ENCODE results near the gene PPTC7.
"Not testable (repeated sequence)": the region's sequence is repeated elsewhere in the genome, so short reads cannot be mapped to it uniquely, and the experiment has no call there.

Gene PPTC7

DNA sequence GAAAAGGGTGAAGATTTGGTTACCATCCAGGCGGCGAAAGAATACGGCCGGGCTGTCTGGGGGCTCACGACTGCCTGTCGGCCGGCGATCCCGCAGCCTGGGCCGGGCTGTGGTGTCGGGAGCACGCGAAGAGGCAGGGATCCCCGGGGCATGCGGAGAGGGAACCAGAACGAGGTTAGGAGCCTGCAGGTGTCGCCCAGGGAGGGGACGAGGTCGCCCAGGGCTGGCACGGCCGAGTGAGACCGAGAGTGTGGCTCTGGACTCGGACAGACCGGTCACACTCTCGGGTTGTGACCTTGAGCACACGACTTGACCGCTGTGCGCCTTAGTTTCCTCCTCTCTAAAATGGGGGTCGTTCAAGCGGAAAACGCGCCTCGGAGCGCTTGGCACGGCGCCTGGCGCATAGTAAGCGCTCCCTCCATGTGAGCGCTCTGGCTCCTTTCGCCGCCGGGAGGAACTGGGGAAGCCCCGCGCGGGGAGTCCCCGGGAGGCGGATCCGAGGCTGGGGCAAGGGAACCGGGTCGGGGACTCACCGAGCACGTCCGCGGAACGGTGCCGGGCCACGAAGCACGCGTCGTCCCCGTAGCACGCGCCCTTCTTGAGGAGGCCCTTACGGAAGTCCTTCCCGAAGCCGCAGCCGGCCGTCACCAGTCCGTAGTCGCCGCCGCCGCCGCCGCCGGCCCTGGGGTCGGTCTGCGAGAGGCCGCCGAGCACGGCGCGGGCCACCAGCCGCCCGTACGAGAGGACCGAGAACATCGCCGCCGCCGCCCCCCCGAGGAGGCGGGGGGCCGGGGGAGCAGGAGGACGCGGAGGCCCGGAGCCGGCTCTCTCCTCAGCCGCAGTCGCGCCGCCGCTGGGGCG is 612 bp downstream of the PPTC7 start:
- no peak for DNase-seq

DNA sequence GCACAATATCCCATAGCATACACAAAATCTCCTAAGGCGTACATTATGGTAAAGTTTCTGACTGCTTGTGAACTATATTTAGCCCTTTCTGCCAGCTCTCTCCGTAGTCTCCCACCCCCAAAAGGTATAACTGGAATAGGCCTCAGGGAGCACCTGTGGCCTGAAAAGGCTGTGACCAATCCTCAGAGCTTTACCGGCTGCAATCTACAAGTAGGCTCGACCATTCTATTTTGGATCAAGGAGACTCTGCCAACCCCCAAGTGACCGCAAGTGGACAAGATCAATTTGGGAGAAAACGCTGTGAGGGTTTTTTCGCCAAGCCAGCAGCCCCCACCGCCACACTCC is 1.2 kb downstream of the PPTC7 start:
- DNase-seq: no peak

DNA sequence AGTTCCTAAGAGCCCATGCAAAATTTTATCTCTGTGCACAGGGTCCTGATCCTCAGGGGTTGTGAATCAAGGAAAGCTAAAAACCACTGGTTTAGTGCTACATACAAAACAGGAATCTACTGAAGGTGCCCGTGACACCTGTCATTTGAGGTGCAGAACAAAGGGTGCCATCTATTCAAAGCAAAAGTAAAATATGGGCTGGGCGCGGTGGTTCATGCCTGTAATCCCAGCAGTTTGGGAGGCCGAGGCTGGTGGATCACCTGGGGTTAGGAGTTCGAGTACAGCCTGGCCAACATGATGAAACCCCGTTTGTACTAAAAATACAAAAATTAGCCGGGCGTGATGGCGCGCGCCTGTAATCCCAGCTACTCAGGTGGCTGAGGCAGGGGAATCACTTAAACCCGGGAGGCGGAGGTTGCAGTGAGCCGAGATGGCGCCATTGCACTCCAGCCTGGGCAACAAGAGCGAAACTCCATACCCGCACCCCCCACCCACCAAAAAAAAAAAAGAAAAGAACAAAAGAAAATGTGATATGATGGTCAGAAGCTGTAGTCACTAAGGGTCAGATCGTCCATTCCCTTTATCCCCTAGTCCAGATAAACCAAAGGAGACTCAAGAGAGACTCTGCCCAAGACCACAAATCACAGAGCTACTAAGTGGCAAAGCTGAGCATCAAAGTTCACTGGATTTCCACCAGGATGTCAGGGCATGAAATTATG is 3.4 kb downstream of the PPTC7 start:
- no peak for DNase-seq

DNA sequence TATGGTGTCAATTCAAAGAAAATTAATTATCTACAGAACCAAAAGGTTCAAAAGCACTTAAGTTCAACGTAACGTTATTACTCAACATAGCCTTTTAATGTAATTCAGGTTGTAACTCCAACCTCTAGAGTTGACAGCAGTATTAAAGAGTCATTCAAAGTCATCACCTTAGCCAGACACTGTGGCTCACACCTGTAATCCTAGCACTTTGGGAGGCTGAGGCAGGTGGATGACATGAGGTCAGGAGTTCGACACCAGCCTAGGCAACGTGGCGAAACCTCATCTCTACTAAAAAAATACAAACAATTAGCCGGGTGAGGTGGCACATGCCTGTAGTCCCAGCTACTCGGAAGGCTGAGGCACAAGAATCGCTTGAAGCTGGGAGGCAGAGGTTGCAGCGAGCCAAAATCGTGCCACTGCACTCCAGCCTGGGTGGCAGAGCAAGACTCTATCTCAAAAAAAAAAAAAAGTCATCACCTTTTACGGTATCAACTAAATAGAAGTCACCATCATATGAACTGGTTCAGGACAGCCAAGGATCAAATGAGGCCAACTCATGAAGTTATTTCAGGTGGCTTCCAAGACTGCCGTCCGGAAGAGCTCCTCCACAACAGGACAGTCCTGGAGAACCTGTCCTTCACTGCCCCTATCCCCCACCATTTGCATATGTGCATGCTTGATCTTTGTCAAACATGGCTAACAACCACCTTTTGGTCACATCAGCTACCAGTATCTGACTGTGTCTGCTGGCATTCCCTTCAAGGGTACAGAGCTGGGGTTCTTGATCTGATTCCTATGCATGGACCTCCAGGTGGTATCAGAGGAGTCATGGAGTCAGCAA is 4.2 kb downstream of the PPTC7 start:
- no peak for DNase-seq

DNA sequence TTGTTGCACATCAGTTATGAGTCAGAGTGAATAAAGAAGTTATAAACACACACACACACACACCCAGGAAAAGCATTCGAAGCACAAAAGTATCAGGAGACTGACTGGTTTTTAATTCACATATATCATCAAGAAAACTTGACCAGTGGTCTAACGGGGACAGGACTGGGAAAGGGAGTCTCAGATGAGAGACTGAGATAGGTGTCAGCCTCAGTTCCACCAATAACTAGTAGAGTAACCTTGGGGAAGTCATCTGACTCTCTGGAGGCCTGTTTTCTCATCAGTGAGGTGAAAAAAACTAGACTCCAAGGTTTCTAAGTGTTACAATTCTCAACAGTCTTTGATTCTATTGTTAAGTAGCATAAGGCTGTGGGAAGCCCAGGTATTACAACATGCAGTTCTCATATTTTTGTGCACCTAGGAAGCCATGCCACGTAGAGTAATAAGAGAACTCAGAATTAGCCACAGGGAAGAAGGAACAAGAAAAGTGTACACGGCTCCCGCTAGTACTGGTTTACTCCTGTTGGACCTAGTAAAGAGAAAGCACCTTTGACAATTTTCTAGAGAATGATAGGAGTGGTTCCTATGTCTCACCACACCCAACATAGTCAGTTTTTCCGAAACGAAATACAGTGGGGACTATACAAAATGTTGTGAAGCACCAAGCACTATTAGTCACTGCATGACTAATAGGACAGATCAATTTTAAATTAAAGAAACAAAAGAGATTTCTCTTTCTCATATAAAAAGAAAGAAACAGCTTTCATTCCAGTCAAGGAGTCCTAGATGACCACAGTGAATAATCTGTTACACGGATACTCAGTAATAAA is 5.0 kb downstream of the PPTC7 start:
- no peak for DNase-seq

DNA sequence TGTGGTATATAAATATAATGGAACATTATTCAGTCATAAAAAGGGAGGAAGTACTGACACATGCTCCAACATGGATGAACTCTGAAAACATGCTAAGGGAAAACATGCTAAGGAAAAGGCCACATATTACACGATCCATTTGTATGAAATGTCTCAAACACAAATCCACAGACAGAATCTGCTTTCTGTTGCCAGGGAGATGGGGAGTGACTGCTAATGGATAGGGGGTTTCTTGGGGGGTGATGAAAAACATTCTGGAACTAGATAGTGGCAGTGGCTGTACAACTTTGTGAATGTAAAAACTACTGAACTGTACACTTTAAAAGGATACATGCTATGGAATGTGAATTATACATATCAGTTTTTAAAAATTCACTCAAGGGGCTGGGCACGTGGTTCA is 6.6 kb downstream of the PPTC7 start:
- no peak for DNase-seq

DNA sequence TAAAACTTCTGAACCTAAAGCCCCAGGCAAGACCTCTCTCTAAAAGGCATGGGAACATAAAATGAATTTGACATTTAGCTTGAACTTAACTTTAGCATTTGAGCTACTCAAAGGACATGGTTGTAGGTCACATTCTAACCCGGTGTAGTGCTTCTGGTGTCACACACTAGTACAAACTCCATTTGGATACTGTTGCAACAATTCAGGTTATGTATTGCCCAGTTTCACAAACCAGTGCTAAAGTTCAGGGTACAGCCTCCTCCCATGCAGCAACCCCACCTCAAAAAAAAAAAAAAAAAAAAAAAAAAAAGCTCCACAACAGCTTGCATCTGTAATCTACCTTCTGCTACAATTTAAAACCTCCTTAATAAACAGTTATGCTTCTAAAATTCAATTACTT is 7.8 kb downstream of the PPTC7 start:
- no peak for DNase-seq

DNA sequence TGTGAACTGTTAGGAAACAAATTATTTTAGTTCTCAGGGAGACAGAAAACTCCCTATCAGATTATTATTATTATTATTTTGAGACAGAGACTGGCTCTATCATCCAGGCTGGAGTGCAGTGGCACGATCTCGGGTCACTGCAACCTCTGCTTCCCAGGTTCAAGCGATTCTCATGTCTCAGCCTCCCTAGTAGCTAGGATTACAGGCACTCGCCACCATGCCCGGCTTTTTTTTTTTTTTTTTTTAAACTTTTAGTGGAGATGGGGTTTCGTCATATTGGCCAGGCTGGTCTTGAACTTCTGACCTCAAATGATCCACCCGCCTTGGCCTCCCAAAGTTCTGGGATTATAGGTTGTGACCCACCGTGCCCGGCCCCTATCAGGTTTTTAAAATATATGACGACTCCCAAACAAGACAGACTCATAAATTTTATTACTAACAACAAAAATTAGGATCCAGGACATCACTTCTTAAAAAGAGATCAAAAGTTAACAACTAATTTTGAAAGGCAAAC is 8.3 kb downstream of the PPTC7 start:
- DNase-seq: not testable (repeated sequence)

DNA sequence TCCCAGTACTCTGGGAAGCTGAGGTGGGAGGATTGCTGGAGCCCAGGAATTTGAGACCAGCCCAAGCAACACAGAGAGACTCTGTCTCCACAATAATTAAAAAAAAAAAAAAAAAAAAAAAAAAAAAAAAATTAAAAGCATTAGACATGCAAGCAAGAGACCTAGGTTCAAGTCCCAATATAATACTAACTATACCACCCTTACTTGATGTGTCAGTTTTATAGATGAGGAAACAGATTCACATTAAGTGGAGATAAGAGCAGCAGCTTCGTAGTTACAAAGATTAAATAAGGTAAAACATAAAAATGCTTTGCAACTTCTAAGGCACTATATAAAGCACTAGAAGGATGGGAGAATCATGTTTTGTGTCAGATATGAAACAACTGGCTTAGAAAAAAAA is 9.1 kb downstream of the PPTC7 start:
- no peak for DNase-seq

DNA sequence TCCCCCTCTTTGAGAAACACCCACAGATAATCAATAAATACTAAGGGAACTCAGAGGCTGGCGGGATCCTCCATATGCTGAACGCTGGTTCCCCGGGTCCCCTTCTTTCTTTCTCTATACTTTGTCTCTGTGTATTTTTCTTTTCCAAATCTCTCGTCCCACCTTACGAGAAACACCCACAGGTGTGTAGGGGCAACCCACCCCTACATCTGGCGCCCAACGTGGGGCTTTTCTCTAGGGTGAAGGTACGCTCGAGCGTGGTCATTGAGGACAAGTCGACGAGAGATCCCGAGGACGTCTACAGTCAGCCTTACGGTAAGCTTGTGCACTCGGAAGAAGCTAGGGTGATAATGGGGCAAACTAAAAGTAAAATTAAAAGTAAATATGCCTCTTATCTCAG is 12.3 kb downstream of the PPTC7 start:
- DNase-seq: not testable (repeated sequence)

DNA sequence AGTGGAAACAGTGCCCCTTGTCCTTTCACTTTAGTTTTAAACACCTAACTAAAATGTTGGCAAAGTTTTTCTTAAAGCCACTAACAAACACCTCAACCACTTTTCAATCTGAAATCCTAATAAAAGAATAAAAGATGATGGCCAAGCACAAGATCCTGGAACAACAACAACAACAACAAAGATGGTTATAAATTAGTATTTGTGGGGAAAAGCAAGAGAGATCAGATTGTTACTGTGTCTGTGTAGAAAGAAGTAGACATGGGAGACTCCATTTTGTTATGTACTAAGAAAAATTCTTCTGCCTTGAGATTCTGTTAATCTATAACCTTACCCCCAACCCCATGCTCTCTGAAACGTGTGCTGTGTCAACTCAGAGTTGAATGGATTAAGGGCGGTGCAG is 13.3 kb downstream of the PPTC7 start:
- DNase-seq: not testable (repeated sequence)

DNA sequence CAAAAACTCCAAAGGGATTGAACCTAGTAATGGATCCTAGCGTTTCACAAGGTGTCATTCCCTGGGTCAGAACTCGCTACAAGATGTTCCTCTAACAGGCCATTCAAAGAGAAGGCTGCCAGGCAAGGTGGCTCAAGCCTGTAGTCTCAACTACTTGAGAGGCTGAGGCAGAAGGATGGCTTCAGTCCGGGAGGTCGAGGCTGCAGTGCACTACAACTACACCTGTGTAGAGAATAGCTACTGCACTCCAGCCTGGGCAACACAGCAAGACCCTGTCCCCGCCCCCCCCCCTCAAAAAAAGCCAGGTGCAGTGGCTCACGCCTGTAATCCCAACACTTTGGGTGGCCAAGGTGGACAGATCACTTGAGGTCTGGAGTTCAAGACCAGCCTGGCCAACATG is 14.4 kb downstream of the PPTC7 start:
- no peak for DNase-seq

DNA sequence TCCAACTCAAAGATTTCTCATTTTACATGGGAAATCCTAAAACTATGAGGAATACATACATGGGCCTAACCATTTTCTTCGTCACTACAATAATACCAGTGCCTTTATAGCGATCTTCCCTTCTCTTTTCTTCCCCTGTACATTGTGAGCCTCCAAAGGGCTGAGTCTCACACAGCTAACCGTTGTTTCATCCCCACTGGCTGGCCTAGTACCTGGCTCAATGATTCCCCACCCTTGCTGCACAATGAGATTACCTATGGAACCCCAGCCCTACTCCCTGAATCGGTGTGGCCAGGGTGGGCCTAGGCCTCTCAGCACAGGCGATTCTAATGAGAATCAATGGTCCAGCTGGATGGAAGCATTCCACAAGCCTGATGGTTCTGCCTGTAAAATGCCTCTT is 16.1 kb downstream of the PPTC7 start:
- DNase-seq: no peak

DNA sequence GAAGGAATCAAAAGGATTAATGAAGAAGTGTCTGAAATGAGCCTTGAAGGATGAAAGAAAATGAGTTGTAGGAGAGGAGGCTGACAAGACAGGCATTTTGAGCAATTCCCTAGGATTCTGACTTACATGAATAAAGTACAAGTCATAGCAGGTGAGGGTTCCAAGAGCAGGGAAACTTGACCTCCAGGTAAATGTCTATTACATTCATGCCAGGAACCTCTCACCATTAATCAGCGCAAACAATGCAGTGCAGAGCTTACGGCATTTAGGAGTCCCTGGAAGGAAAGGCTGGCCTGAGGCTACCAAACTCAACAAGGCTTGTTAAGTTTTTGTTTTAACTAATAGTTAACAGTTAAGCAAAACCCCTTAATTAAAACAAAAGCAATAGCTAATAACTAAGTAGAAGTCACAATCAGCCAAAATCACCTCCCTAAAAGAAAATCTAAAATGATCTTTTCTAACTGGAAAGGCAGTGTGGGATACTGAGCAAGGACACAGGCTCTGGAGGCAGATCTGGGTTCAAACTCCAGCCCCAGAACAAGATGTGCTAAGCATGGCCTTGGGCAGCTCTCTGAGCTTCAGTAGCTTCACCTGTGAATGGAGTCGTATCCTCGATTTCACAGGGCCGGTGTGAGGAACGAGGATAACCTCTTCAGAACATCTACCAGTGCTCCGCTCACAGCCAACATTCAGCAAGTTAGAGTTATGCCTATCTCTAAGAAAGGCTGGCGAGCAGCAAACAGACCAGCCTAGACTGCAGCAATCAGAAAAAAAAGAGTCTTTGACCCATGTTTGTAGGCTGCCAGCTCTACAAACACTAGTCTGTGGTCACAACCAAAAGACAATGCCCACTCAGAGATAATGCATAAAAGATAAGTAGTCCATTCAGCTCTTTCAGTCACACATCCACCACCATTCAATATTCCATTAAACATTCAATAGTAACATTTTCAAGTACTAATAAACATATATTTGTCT is 16.9 kb downstream of the PPTC7 start:
- DNase-seq: no peak

DNA sequence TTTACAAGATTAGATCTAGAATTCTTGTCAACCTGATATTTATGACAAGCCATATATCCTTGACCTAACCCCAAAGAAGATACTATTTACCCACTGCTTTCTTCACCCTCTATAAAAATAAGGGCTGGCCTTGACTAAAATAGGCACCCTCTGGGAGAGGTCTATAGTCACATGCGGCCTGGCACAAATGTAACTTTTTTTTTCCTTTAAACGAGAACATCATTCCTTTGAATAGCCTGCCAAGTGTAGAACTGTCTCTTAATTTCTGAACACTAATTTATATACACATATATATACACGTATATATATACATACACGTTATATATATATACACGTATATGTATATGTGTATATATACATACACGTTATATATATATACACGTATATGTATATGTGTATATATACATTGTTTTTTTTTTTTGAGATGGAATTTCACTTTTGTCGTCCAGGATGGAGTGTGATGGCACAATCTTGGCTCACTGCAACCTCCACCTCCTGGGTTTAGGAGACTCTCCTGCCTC is 18.6 kb downstream of the PPTC7 start:
- no peak for DNase-seq

DNA sequence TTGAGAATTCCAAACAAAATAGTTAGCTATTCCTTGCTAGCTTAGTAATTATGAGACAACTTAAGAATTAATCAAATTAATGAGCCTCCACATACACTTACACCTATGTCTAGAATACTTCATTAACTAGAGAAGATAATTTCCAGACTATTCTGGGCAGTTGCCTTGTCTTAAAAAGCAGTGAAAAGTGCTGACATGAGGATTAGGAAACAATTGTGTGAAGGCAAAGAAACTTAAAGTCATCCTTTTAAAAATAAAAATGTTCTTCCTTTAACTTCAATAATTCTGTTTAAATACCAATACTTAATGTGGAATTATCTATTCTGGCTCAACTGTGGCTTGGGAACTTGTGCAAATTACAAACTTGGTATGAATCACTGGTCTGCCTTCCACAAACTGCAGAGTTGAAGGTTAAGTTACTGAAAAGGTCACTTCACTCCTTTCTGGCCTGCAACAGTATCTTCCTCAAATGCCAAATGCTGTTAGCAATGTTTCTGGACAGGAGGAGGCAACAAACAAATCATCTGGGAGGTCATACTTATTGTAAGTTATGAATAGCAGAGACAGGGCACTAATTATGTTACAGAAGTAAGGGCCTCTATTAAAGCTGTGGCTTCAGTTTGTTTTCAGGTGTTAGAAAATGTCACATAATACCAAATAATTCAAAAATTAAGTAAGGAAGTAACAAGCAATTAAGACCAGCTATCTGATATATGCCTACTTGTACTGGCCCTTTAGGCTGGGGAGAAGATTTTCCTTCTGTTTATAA is 19.2 kb downstream of the PPTC7 start:
- DNase-seq: no peak

DNA sequence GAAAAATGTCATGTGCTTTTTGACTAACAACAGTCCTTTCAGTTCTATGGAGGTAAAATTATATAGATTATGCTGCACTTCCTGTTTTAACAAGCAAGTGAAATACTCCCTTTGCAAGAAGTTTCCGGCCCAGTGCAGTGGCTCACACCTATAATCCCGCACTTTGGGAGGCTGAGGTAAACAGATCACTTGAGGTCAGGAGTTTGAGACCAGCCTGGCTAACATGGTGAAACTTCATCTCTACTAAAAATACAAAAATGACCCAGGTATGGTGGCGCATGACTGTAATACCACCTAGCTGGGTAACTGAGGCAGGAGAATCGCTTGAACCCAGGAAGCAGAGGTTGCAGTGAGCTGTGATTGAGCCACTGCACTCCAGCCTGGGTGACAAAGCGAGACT is 20.7 kb downstream of the PPTC7 start:
- DNase-seq: not testable (repeated sequence)

DNA sequence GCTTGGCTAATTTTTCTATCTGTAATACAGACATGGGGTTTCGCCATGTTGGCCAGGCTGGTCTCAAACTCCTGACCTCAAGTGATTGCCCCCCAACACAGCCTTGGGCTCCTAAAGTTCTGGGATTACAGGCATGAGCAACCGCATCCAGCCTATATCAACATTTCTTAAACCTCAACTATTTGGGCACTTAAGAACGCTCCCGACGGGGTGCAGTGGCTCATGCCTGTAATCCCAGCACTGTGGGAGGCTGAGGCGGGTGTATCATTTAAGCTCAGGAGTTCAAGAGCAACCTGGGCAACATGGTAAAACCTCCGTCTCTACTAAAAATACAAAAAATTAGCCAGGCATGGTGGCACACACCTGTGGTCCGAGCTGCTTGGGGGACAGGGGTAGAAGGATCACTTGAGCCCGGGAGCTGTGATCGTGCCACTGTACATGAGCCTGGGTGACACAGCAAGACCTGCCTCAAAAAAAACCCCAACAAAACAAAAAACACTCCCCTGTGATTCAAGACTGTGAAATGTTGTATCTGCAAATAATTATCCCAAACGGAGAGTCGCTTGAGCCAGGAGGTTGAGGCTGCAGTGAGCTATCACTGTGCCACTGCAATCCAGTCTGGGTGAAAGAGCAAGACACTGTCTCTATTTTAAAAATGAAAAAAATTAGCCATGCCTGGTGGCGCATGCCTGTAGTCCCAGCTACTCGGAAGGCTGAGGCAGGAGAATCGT is 21.5 kb downstream of the PPTC7 start:
- no peak for DNase-seq

DNA sequence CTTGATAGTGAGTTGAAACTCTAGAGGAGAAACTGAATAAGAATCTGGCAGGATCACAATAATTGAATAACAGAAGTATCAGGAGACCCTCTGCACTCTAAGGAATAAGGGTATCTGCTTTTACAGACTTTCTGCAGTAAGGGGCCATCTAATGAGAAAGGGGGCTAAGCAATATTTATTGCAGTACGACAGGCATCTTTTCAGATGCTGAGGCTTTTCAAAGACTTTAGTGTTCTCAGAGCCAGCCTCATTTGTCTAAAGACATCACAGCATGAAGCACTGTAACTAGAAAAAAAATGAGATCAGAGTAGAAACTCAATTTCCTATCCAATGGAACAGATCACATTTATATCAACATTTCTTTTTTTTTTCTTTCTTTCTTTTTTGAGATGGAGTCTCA is 22.2 kb downstream of the PPTC7 start:
- no peak for DNase-seq

Measured in GOT3 (cell line).